ENCODE measurements around the gene COTL1. TPM values are rescaled to one million over a fixed set of nuclear protein-coding genes. Genes with fewer than 3 reads are reported as not detected.

The COTL1 gene
- total and polyA plus RNA-seq, 9 of the 15 experiments (the other 6 are each of a cell fraction or from before 2014, with no cell fraction given): 27.7 to 185 (median 72.5) TPM

- TF ChIP-seq MNT (conservative IDR thresholded peaks at IDR 0.05) (no peak), MBD1 (CRISPR knock-in tag; IDR thresholded peaks at IDR 0.05) (peak; percentile 27; the same call in 1 of the 2 replicates), CREB3 (tag; conservative IDR thresholded peaks at IDR 0.05; ENCODE audit: low read depth) (peak; percentile 31; the same call in 1 of the 2 replicates), SMARCC2 (IDR thresholded peaks at IDR 0.05; ENCODE audit: low read depth) (0 out of 2 replicates have a peak, but pooled peaks have one; percentile 5), KDM5B (IDR thresholded peaks at IDR 0.05; ENCODE audit: insufficient replicate concordance, low read depth, low read length) (peak; percentile 48), USF2 (CRISPR knock-in tag; IDR thresholded peaks at IDR 0.05) (no peak), RFX5 (IDR thresholded peaks at IDR 0.05; ENCODE audit: low read depth, low read length) (no peak), ZMIZ1 (IDR thresholded peaks at IDR 0.05; ENCODE audit: low read depth in 2 of 2, low read length in 2 of 2) (no peak), L3MBTL2 (IDR thresholded peaks at IDR 0.05) (peak; percentile 36; the same call in 1 of the 2 replicates), GATA2 (CRISPR knock-in tag; IDR thresholded peaks at IDR 0.05) (peak; percentile 52; the same call in 1 of the 2 replicates), FOXJ3 (CRISPR knock-in tag; IDR thresholded peaks at IDR 0.05) (no peak)
Observed at GRCh38 chr16:84600343-84601229, 17.3 kb downstream of the COTL1 start (continued).

Data from K562 (cell line).